ENCODE measurements around the gene PRKG1. TPM values are rescaled to one million over a fixed set of nuclear protein-coding genes. Genes with fewer than 3 reads are reported as not detected.

PRKG1 gene
- total and polyA plus RNA-seq, 2 donors from 2014 or later: 3.6 to 14.8 TPM

- intact Hi-C loops (cut with DNase I): no loop called here
- TF ChIP-seq CTCF (IDR thresholded peaks at IDR 0.05; ENCODE audit: borderline replicate concordance, extremely low read depth, insufficient read depth): no peak
- DNase-seq (no peak), FAIRE-seq (no peak)
- no peaks in the 10 kb centered on the region for H3K9me3 ChIP-seq (ENCODE audit: control insufficient read depth in 2 of 3, insufficient read depth in 1 of 3, low read length in 3 of 3)
- no peak overlapping the region for H3K9ac ChIP-seq (ENCODE audit: low read length in 3 of 3)
- H3K36me3 ChIP-seq (ENCODE audit: control insufficient read depth in 2 of 3, insufficient read depth in 3 of 3, low read length in 3 of 3): no peaks in the 10 kb centered on the region
- no peaks in the 10 kb centered on the region for H3K4me1 ChIP-seq (ENCODE audit: control insufficient read depth in 2 of 3, insufficient read depth in 2 of 3, low read depth in 1 of 3, low read length in 3 of 3)
- no peak overlapping the region for H3K27ac ChIP-seq (ENCODE audit: low read depth in 2 of 2, low read length in 2 of 2)
- H3K27me3 ChIP-seq (ENCODE audit: control insufficient read depth, insufficient read depth, low read length): no peaks in the 10 kb centered on the region
- no peak overlapping the region for H3K4me3 ChIP-seq (ENCODE audit: low read length in 3 of 3)
Observed at GRCh38 chr10:51052163-51052562, 22.1 kb upstream of the PRKG1 start.

- intact Hi-C loops (cut with DNase I): no loop called here
Observed at GRCh38 chr10:51057925-51058324, 16.4 kb upstream of the PRKG1 start.

GRCh38 chr10:51063166-51063565, 11.1 kb upstream of the PRKG1 start:
- Histone ChIP-seq H3K36me3 (ENCODE audit: control insufficient read depth in 2 of 3, insufficient read depth in 3 of 3, low read length in 3 of 3) (no peaks in the 10 kb centered on the region), H3K9ac (ENCODE audit: low read length in 3 of 3) (no peak overlapping the region), H3K27me3 (ENCODE audit: control insufficient read depth, insufficient read depth, low read length) (no peaks in the 10 kb centered on the region), H3K9me3 (ENCODE audit: control insufficient read depth in 2 of 3, insufficient read depth in 1 of 3, low read length in 3 of 3) (no peaks in the 10 kb centered on the region), H3K4me3 (ENCODE audit: low read length in 3 of 3) (no peak overlapping the region), H3K27ac (ENCODE audit: low read depth in 2 of 2, low read length in 2 of 2) (no peak overlapping the region), H3K4me1 (ENCODE audit: control insufficient read depth in 2 of 3, insufficient read depth in 2 of 3, low read depth in 1 of 3, low read length in 3 of 3) (no peaks in the 10 kb centered on the region)
- no peak for TF ChIP-seq CTCF (IDR thresholded peaks at IDR 0.05; ENCODE audit: borderline replicate concordance, extremely low read depth, insufficient read depth)
- intact Hi-C loops (cut with DNase I): no loop called here
- FAIRE-seq: no peak
- DNase-seq: no peak

More at GRCh38 chr10:51057925-51058324, 16.4 kb upstream of the PRKG1 start:
- no peak overlapping the region for H3K27ac ChIP-seq (ENCODE audit: low read depth in 2 of 2, low read length in 2 of 2)
- no peak overlapping the region for H3K4me3 ChIP-seq (ENCODE audit: low read length in 3 of 3)
- TF ChIP-seq CTCF (IDR thresholded peaks at IDR 0.05; ENCODE audit: borderline replicate concordance, extremely low read depth, insufficient read depth): no peak
- no peaks in the 10 kb centered on the region for H3K36me3 ChIP-seq (ENCODE audit: control insufficient read depth in 2 of 3, insufficient read depth in 3 of 3, low read length in 3 of 3)
- DNase-seq (no peak), FAIRE-seq (no peak)
- H3K9me3 ChIP-seq (ENCODE audit: control insufficient read depth in 2 of 3, insufficient read depth in 1 of 3, low read length in 3 of 3): peaks cover 0 to 4% (median 0%) of the 10 kb centered on the region in 3 donors
- H3K9ac ChIP-seq (ENCODE audit: low read length in 3 of 3): no peak overlapping the region
- no peaks in the 10 kb centered on the region for H3K4me1 ChIP-seq (ENCODE audit: control insufficient read depth in 2 of 3, insufficient read depth in 2 of 3, low read depth in 1 of 3, low read length in 3 of 3)
- no peaks in the 10 kb centered on the region for H3K27me3 ChIP-seq (ENCODE audit: control insufficient read depth, insufficient read depth, low read length)
